Panc1 (cell line): ENCODE results near the gene MEP1B. TPM values are rescaled to one million over a fixed set of nuclear protein-coding genes. Genes with fewer than 3 reads are reported as not detected.
"Not testable (repeated sequence)": the region's sequence is repeated elsewhere in the genome, so short reads cannot be mapped to it uniquely, and the experiment has no call there.

Experiments
- ATAC-seq: fragments of 200-7000 bp; cut with Tn5 transposase; 2 replicates; pipeline ENCODE4 v1.9.1; 2020; ENCODE audit warnings: mild to moderate bottlenecking, moderate library complexity
- BruUV-seq: library from RNA; stranded (reverse); fragments of 400-500 nt; replicated peaks from 2 replicates; lab custom pipeline; 2021; lab: Mats Ljungman, UMichigan
- CTCF ChIA-PET: fragments of 300-600 bp; sonication (Branson Sonifier 250); formaldehyde crosslinking; loops from one replicate; lab custom pipeline; 2022; ENCODE audit warnings: antibody characterized with exemption; lab: Charles Lee
- POLR2A ChIA-PET: fragments of 300-600 bp; sonication (Branson Sonifier 250); formaldehyde crosslinking; loops from one replicate; lab custom pipeline; 2022; ENCODE audit warnings: antibody characterized with exemption; lab: Charles Lee
- DNase-seq: peaks from one replicate; pipeline ENCODE4 v3.0.0-alpha.2; 2010; ENCODE audit warnings: low read depth, low spot score
- H3K27ac ChIP-seq: 2 replicates; pipeline ENCODE4 v1.5.1; 2011; ENCODE audit warnings: mild to moderate bottlenecking, low read length, inconsistent platforms
- H3K27me3 ChIP-seq: fragments of 200-500 bp; sonication (Bioruptor generic); 2 replicates; pipeline ENCODE4 v1.6.0; 2014; ENCODE audit warnings: low read length, inconsistent platforms; ENCODE audit not compliant: control insufficient read depth, insufficient read depth
- H3K36me3 ChIP-seq: fragments of 200-500 bp; sonication (Bioruptor generic); 2 replicates; pipeline ENCODE4 v1.5.1; 2014; ENCODE audit warnings: inconsistent platforms, mild to moderate bottlenecking, low read length, moderate library complexity; ENCODE audit not compliant: control insufficient read depth, insufficient read depth
- H3K4me1 ChIP-seq: 2 replicates; pipeline ENCODE4 v1.5.1; 2011; ENCODE audit warnings: inconsistent platforms, mild to moderate bottlenecking, low read length, moderate library complexity; ENCODE audit not compliant: control insufficient read depth, insufficient read depth
- H3K4me3 ChIP-seq, 2 experiments: 2 replicates each; pipeline ENCODE4 v1.5.1; 2011 to 2012; ENCODE audit warnings: low read depth in 2 of 2, low read length in 2 of 2, mild to moderate bottlenecking in 2 of 2, inconsistent platforms in 1 of 2, moderate library complexity in 1 of 2
- H3K9me3 ChIP-seq: fragments of 200-500 bp; sonication (Bioruptor generic); 2 replicates; pipeline ENCODE4 v1.5.1; 2014; ENCODE audit warnings: low read depth, mild to moderate bottlenecking, inconsistent platforms, low read length, moderate library complexity; ENCODE audit not compliant: control insufficient read depth, insufficient read depth
- CTCF ChIP-seq: fragments of 450-650 bp; IDR thresholded peaks from 2 replicates; pipeline ENCODE4 v1.5.1; 2017; ENCODE audit warnings: mild to moderate bottlenecking
- POLR2AphosphoS5 ChIP-seq: IDR thresholded peaks from 2 replicates; pipeline ENCODE4 v1.6.1; 2012; ENCODE audit warnings: mild to moderate bottlenecking, low read depth, low read length, moderate library complexity
- REST ChIP-seq, 2 experiments: IDR thresholded peaks; 2 replicates each; pipeline ENCODE4 v1.6.1; 2011 to 2012; ENCODE audit warnings: low read depth in 2 of 2, control low read depth in 1 of 2, low read length in 1 of 2, mild to moderate bottlenecking in 1 of 2, moderate library complexity in 1 of 2; ENCODE audit not compliant: insufficient read depth in 1 of 2
- SIN3A ChIP-seq: IDR thresholded peaks from 2 replicates; pipeline ENCODE4 v1.6.1; 2012; ENCODE audit warnings: low read depth, mild to moderate bottlenecking, low read length, moderate library complexity, borderline replicate concordance; ENCODE audit not compliant: insufficient read depth
- TCF7L2 ChIP-seq: IDR thresholded peaks from 2 replicates; pipeline ENCODE4 v1.6.1; 2011; ENCODE audit warnings: mild to moderate bottlenecking, low read depth, low read length, inconsistent platforms
- in situ Hi-C: cut with HindIII; loops from 2 replicates; pipeline ENCODE4 v1.10.0; 2016; ENCODE audit warnings: low sequenced_read_pairs, low pct_unique_long_range_greater_than_20kb
- intact Hi-C: fragments of 100-400 bp; cut with micrococcal nuclease; formaldehyde crosslinking; loops from one replicate; pipeline ENCODE4 v1.10.0; 2022; ENCODE audit not compliant: unreplicated experiment
- total RNA-seq: library from RNA; stranded (reverse); gene quantifications from one replicate; pipeline ENCODE4 v1.2.1, GENCODE V29; 2021; ENCODE audit not compliant: unreplicated experiment

Gene MEP1B
- total RNA-seq, 1 experiment from 2014 or later = 0.28 TPM

- H3K4me3 ChIP-seq = no peak overlapping the region
- ATAC-seq (no peak), DNase-seq (no peak)
- no peaks in the 10 kb centered on the region for H3K9me3 ChIP-seq
- intact Hi-C loops (no loop called here), in situ Hi-C loops (no loop called here)
- CTCF ChIA-PET = interaction anchor here (0.6 to 1.7 kb wide), 4 partner anchors 114 to 395 kb away, joined by 3 to 11 read pairs (median 3); partner anchors contain the start of gene GAREM1
- no peak overlapping the region for H3K27ac ChIP-seq
- POLR2A ChIA-PET = no interaction called here
- H3K27me3 ChIP-seq = no peaks in the 10 kb centered on the region
- H3K36me3 ChIP-seq = no peaks in the 10 kb centered on the region
- no peak for TF ChIP-seq REST (IDR thresholded peaks at IDR 0.05; ENCODE audit: insufficient read depth in 1 of 2, low read depth in 2 of 2, low read length in 1 of 2)
- no peak for TF ChIP-seq CTCF
- TF ChIP-seq POLR2AphosphoS5 = no peak
- TF ChIP-seq TCF7L2 = no peak
- TF ChIP-seq SIN3A = no peak
- H3K4me1 ChIP-seq = no peaks in the 10 kb centered on the region
- BruUV-seq = no TSS peak
Observed at GRCh38 chr18:32157580-32157979, 32.3 kb upstream of the MEP1B start.

- H3K4me1 ChIP-seq = no peaks in the 10 kb centered on the region
- ATAC-seq (peak; percentile 100), DNase-seq (peak; percentile 57)
- BruUV-seq = no TSS peak
- TF ChIP-seq CTCF (peak; percentile 82), REST (IDR thresholded peaks at IDR 0.05; ENCODE audit: insufficient read depth in 1 of 2, low read depth in 2 of 2, low read length in 1 of 2) (no peak)
- H3K27me3 ChIP-seq = no peaks in the 10 kb centered on the region
- H3K9me3 ChIP-seq = no peaks in the 10 kb centered on the region
- in situ Hi-C loops = no loop called here
- POLR2A ChIA-PET = no interaction called here
- H3K36me3 ChIP-seq = no peaks in the 10 kb centered on the region
- peak overlapping the region; percentile 15 to 43; a peak in 3 of 4 replicates for H3K4me3 ChIP-seq
- CTCF ChIA-PET = interaction anchor here (0.6 to 1.7 kb wide), 8 partner anchors 103 to 541 kb away, joined by 3 to 11 read pairs (median 3); partner anchors contain the start of gene GAREM1
- no peak overlapping the region for H3K27ac ChIP-seq
- intact Hi-C loops = loop anchor here (2.0 kb wide), 1 partner anchor 395 kb away; no protein-coding TSS in a partner anchor
Observed at GRCh38 chr18:32158108-32158624, 31.7 kb upstream of the MEP1B start.

GRCh38 chr18:32158631-32159030, 31.2 kb upstream of the MEP1B start:
- CTCF ChIA-PET = interaction anchor here (0.6 to 1.7 kb wide), 8 partner anchors 102 to 541 kb away, joined by 3 to 11 read pairs (median 3); no protein-coding TSS in a partner anchor
- in situ Hi-C loops, H3K9me3 ChIP-seq, POLR2A ChIA-PET, H3K4me1 ChIP-seq, H3K27ac ChIP-seq, H3K36me3 ChIP-seq, BruUV-seq, DNase-seq, H3K27me3 ChIP-seq: not testable (repeated sequence)
- intact Hi-C loops = loop anchor here (2.0 kb wide), 1 partner anchor 394 kb away; no protein-coding TSS in a partner anchor
- 0 out of 2 replicates have a peak, but pooled peaks have one; percentile 10 for ATAC-seq
- peak overlapping the region; percentile 15 to 43; a peak in 3 of 4 replicates for H3K4me3 ChIP-seq
